OCI-LY7 (cell line): ENCODE data around the gene SOWAHC.

Experiments used
- EZH2phosphoT487 ChIP-seq: fragments of 200-600 bp; sonication (generic); IDR thresholded peaks from 2 replicates; pipeline ENCODE4 v1.6.1; 2018; ENCODE audit warnings: low read depth, borderline replicate concordance, mild to moderate bottlenecking, mixed run types, antibody characterized with exemption, low read length, moderate library complexity, mixed read lengths
- TF ChIP-seq, protein P1 (sequence below): fragments of 200-600 bp; sonication (generic); conservative IDR thresholded peaks from 2 replicates; pipeline ENCODE4 v1.5.1; 2014; ENCODE audit warnings: mild to moderate bottlenecking, antibody characterized with exemption, low read length, moderate library complexity, mixed read lengths

GRCh38 chr2:109607766-109608165, 6.4 kb upstream of the SOWAHC start:
- TF ChIP-seq EZH2phosphoT487 = no peak
- TF ChIP-seq, protein P1, sequence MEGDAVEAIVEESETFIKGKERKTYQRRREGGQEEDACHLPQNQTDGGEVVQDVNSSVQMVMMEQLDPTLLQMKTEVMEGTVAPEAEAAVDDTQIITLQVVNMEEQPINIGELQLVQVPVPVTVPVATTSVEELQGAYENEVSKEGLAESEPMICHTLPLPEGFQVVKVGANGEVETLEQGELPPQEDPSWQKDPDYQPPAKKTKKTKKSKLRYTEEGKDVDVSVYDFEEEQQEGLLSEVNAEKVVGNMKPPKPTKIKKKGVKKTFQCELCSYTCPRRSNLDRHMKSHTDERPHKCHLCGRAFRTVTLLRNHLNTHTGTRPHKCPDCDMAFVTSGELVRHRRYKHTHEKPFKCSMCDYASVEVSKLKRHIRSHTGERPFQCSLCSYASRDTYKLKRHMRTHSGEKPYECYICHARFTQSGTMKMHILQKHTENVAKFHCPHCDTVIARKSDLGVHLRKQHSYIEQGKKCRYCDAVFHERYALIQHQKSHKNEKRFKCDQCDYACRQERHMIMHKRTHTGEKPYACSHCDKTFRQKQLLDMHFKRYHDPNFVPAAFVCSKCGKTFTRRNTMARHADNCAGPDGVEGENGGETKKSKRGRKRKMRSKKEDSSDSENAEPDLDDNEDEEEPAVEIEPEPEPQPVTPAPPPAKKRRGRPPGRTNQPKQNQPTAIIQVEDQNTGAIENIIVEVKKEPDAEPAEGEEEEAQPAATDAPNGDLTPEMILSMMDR = no peak
